Panc1 (cell line): ENCODE data around the gene NCK1. TPM values are rescaled to one million over a fixed set of nuclear protein-coding genes. Genes with fewer than 3 reads are reported as not detected.

ENCODE experiments used
- ATAC-seq: fragments of 200-7000 bp; cut with Tn5 transposase; 2 replicates; pipeline ENCODE4 v1.9.1; 2020; ENCODE audit warnings: mild to moderate bottlenecking, moderate library complexity
- BruUV-seq: library from RNA; stranded (reverse); fragments of 400-500 nt; replicated peaks from 2 replicates; lab custom pipeline; 2021; lab: Mats Ljungman, UMichigan
- CTCF ChIA-PET: fragments of 300-600 bp; sonication (Branson Sonifier 250); formaldehyde crosslinking; loops from one replicate; lab custom pipeline; 2022; ENCODE audit warnings: antibody characterized with exemption; lab: Charles Lee
- POLR2A ChIA-PET: fragments of 300-600 bp; sonication (Branson Sonifier 250); formaldehyde crosslinking; loops from one replicate; lab custom pipeline; 2022; ENCODE audit warnings: antibody characterized with exemption; lab: Charles Lee
- DNase-seq: peaks from one replicate; pipeline ENCODE4 v3.0.0-alpha.2; 2010; ENCODE audit warnings: low read depth, low spot score
- H3K27ac ChIP-seq: 2 replicates; pipeline ENCODE4 v1.5.1; 2011; ENCODE audit warnings: mild to moderate bottlenecking, low read length, inconsistent platforms
- H3K27me3 ChIP-seq: fragments of 200-500 bp; sonication (Bioruptor generic); 2 replicates; pipeline ENCODE4 v1.6.0; 2014; ENCODE audit warnings: low read length, inconsistent platforms; ENCODE audit not compliant: control insufficient read depth, insufficient read depth
- H3K36me3 ChIP-seq: fragments of 200-500 bp; sonication (Bioruptor generic); 2 replicates; pipeline ENCODE4 v1.5.1; 2014; ENCODE audit warnings: inconsistent platforms, mild to moderate bottlenecking, low read length, moderate library complexity; ENCODE audit not compliant: control insufficient read depth, insufficient read depth
- H3K4me1 ChIP-seq: 2 replicates; pipeline ENCODE4 v1.5.1; 2011; ENCODE audit warnings: inconsistent platforms, mild to moderate bottlenecking, low read length, moderate library complexity; ENCODE audit not compliant: control insufficient read depth, insufficient read depth
- H3K4me3 ChIP-seq, 2 experiments: 2 replicates each; pipeline ENCODE4 v1.5.1; 2011 to 2012; ENCODE audit warnings: low read depth in 2 of 2, low read length in 2 of 2, mild to moderate bottlenecking in 2 of 2, inconsistent platforms in 1 of 2, moderate library complexity in 1 of 2
- H3K9me3 ChIP-seq: fragments of 200-500 bp; sonication (Bioruptor generic); 2 replicates; pipeline ENCODE4 v1.5.1; 2014; ENCODE audit warnings: low read depth, mild to moderate bottlenecking, inconsistent platforms, low read length, moderate library complexity; ENCODE audit not compliant: control insufficient read depth, insufficient read depth
- CTCF ChIP-seq: fragments of 450-650 bp; IDR thresholded peaks from 2 replicates; pipeline ENCODE4 v1.5.1; 2017; ENCODE audit warnings: mild to moderate bottlenecking
- POLR2AphosphoS5 ChIP-seq: IDR thresholded peaks from 2 replicates; pipeline ENCODE4 v1.6.1; 2012; ENCODE audit warnings: mild to moderate bottlenecking, low read depth, low read length, moderate library complexity
- REST ChIP-seq, 2 experiments: IDR thresholded peaks; 2 replicates each; pipeline ENCODE4 v1.6.1; 2011 to 2012; ENCODE audit warnings: low read depth in 2 of 2, control low read depth in 1 of 2, low read length in 1 of 2, mild to moderate bottlenecking in 1 of 2, moderate library complexity in 1 of 2; ENCODE audit not compliant: insufficient read depth in 1 of 2
- SIN3A ChIP-seq: IDR thresholded peaks from 2 replicates; pipeline ENCODE4 v1.6.1; 2012; ENCODE audit warnings: low read depth, mild to moderate bottlenecking, low read length, moderate library complexity, borderline replicate concordance; ENCODE audit not compliant: insufficient read depth
- TCF7L2 ChIP-seq: IDR thresholded peaks from 2 replicates; pipeline ENCODE4 v1.6.1; 2011; ENCODE audit warnings: mild to moderate bottlenecking, low read depth, low read length, inconsistent platforms
- in situ Hi-C: cut with HindIII; loops from 2 replicates; pipeline ENCODE4 v1.10.0; 2016; ENCODE audit warnings: low sequenced_read_pairs, low pct_unique_long_range_greater_than_20kb
- intact Hi-C: fragments of 100-400 bp; cut with micrococcal nuclease; formaldehyde crosslinking; loops from one replicate; pipeline ENCODE4 v1.10.0; 2022; ENCODE audit not compliant: unreplicated experiment
- total RNA-seq: library from RNA; stranded (reverse); gene quantifications from one replicate; pipeline ENCODE4 v1.2.1, GENCODE V29; 2021; ENCODE audit not compliant: unreplicated experiment

Gene NCK1
- total RNA-seq, 1 experiment from 2014 or later = 43.5 TPM

- Histone ChIP-seq H3K9me3 (peaks cover 3% of the 10 kb centered on the region; the same call in 1 of the 2 replicates), H3K27ac (no peak overlapping the region), H3K4me1 (no peaks in the 10 kb centered on the region), H3K27me3 (no peaks in the 10 kb centered on the region), H3K36me3 (no peaks in the 10 kb centered on the region), H3K4me3 (no peak overlapping the region)
- DNase-seq = no peak
- intact Hi-C loops (no loop called here), in situ Hi-C loops (no loop called here)
- no TSS peak for BruUV-seq
- CTCF ChIA-PET = no interaction called here
- POLR2A ChIA-PET = no interaction called here
- TF ChIP-seq POLR2AphosphoS5 (no peak), CTCF (no peak), REST (IDR thresholded peaks at IDR 0.05; ENCODE audit: insufficient read depth in 1 of 2, low read depth in 2 of 2, low read length in 1 of 2) (no peak), SIN3A (no peak), TCF7L2 (no peak)
- ATAC-seq = no peak
Measured at GRCh38 chr3:136979204-136979603, 117.2 kb downstream of the NCK1 start.

GRCh38 chr3:136979684-136980083 lies 117.7 kb downstream of the NCK1 start:
- TF ChIP-seq TCF7L2 (no peak), POLR2AphosphoS5 (no peak), CTCF (no peak), REST (IDR thresholded peaks at IDR 0.05; ENCODE audit: insufficient read depth in 1 of 2, low read depth in 2 of 2, low read length in 1 of 2) (no peak), SIN3A (no peak)
- POLR2A ChIA-PET = no interaction called here
- BruUV-seq = no TSS peak
- no peaks in the 10 kb centered on the region for H3K4me1 ChIP-seq
- intact Hi-C loops (no loop called here), in situ Hi-C loops (no loop called here)
- no peak for ATAC-seq
- CTCF ChIA-PET = no interaction called here
- no peaks in the 10 kb centered on the region for H3K36me3 ChIP-seq
- DNase-seq = no peak
- H3K27me3 ChIP-seq = no peaks in the 10 kb centered on the region
- no peaks in the 10 kb centered on the region for H3K9me3 ChIP-seq
- H3K4me3 ChIP-seq = no peak overlapping the region
- H3K27ac ChIP-seq = no peak overlapping the region
